IMR-90 (cell line): Measurements from ENCODE around the gene GNAO1. TPM values are rescaled to one million over a fixed set of nuclear protein-coding genes. Genes with fewer than 3 reads are reported as not detected.

ENCODE experiments used
- ATAC-seq: fragments of 200-7000 bp; cut with Tn5 transposase; 2 replicates; pipeline ENCODE4 v1.9.1; 2020; ENCODE audit warnings: low read depth, mild to moderate bottlenecking, moderate library complexity
- BruUV-seq: library from RNA; stranded (reverse); fragments of 400-500 nt; replicated peaks from 2 replicates; lab custom pipeline; 2021; lab: Mats Ljungman, UMichigan
- CTCF ChIA-PET: fragments of 300-600 bp; formaldehyde crosslinking; extraction: SDS; loops from one replicate; lab custom pipeline; 2021; ENCODE audit warnings: antibody characterized with exemption; lab: Yijun Ruan, JAX
- POLR2A ChIA-PET: fragments of 300-600 bp; sonication (Branson Sonifier 250); formaldehyde crosslinking; loops from one replicate; lab custom pipeline; 2022; ENCODE audit warnings: antibody characterized with exemption; ENCODE audit not compliant: unreplicated experiment; lab: Charles Lee
- DNase-seq: peaks from one replicate; pipeline ENCODE4 v3.0.0; 2013
- H2AFZ ChIP-seq: replicated peaks from 2 replicates; pipeline ENCODE3; 2013; ENCODE audit warnings: low read length, mild to moderate bottlenecking; ENCODE audit not compliant: poor library complexity
- H2AK5ac ChIP-seq: 2 replicates; pipeline ENCODE4 v1.6.1; 2013; ENCODE audit warnings: low read depth, low read length, inconsistent platforms
- H2AK9ac ChIP-seq: replicated peaks from 2 replicates; pipeline ENCODE3; 2013; ENCODE audit warnings: mild to moderate bottlenecking, low read depth, low read length, moderate library complexity; ENCODE audit not compliant: poor library complexity
- H2BK120ac ChIP-seq: 2 replicates; pipeline ENCODE4 v1.6.1; 2013; ENCODE audit warnings: low read depth, low read length, inconsistent platforms
- H2BK15ac ChIP-seq: 3 replicates; pipeline ENCODE4 v1.6.1; 2013; ENCODE audit warnings: low read depth, low read length, inconsistent platforms
- H2BK20ac ChIP-seq: 2 replicates; pipeline ENCODE4 v1.6.1; 2013; ENCODE audit warnings: low read depth, mild to moderate bottlenecking, inconsistent platforms, low read length, moderate library complexity
- H2BK5ac ChIP-seq: 2 replicates; pipeline ENCODE4 v1.6.1; 2013; ENCODE audit warnings: mild to moderate bottlenecking, low read depth, low read length, inconsistent platforms; ENCODE audit not compliant: poor library complexity, severe bottlenecking
- H3K14ac ChIP-seq: replicated peaks from 2 replicates; pipeline ENCODE4 v1.6.1; 2013; ENCODE audit warnings: low read depth, low read length, inconsistent platforms
- H3K18ac ChIP-seq: 2 replicates; pipeline ENCODE4 v1.6.1; 2013; ENCODE audit warnings: low read depth, low read length, control low read depth
- H3K23ac ChIP-seq: 2 replicates; pipeline ENCODE4 v1.6.1; 2013; ENCODE audit warnings: low read depth, low read length, inconsistent platforms
- H3K27ac ChIP-seq: 2 replicates; pipeline ENCODE4 v1.5.1; 2013; ENCODE audit warnings: mild to moderate bottlenecking, control low read depth, low read length; ENCODE audit not compliant: insufficient read depth
- H3K27me3 ChIP-seq: 2 replicates; pipeline ENCODE4 v1.6.1; 2013; ENCODE audit warnings: low read length; ENCODE audit not compliant: control insufficient read depth, insufficient read depth
- H3K36me3 ChIP-seq: 2 replicates; pipeline ENCODE4 v1.6.1; 2013; ENCODE audit warnings: low read length, mixed read lengths; ENCODE audit not compliant: control insufficient read depth, insufficient read depth
- H3K4ac ChIP-seq: 2 replicates; pipeline ENCODE4 v1.6.1; 2013; ENCODE audit warnings: low read depth, low read length, inconsistent platforms
- H3K4me1 ChIP-seq: 2 replicates; pipeline ENCODE4 v1.6.1; 2013; ENCODE audit warnings: low read length, mixed read lengths; ENCODE audit not compliant: control insufficient read depth, insufficient read depth
- H3K4me2 ChIP-seq: 2 replicates; pipeline ENCODE4 v1.6.1; 2013; ENCODE audit warnings: low read depth, mild to moderate bottlenecking, control low read depth, low read length, moderate library complexity
- H3K4me3 ChIP-seq: 2 replicates; pipeline ENCODE4 v1.5.1; 2013; ENCODE audit warnings: low read depth, mild to moderate bottlenecking, control low read depth, low read length, moderate library complexity; ENCODE audit not compliant: insufficient read depth
- H3K56ac ChIP-seq: 2 replicates; pipeline ENCODE4 v1.6.1; 2013; ENCODE audit warnings: low read length, inconsistent platforms; ENCODE audit not compliant: insufficient read depth; ENCODE audit errors: extremely low read depth
- H3K79me1 ChIP-seq, 2 experiments: 2 replicates each; pipeline ENCODE4 v1.6.1; 2013; ENCODE audit warnings: low read length in 2 of 2, inconsistent platforms in 1 of 2, low read depth in 1 of 2
- H3K9ac ChIP-seq: 2 replicates; pipeline ENCODE4 v1.6.1; 2013; ENCODE audit warnings: low read depth, low read length, control low read depth
- H3K9me1 ChIP-seq: 2 replicates; pipeline ENCODE4 v1.6.1; 2013; ENCODE audit warnings: low read length, inconsistent platforms; ENCODE audit not compliant: insufficient read depth
- H3K9me3 ChIP-seq: 2 replicates; pipeline ENCODE4 v1.6.1; 2013; ENCODE audit warnings: low read length; ENCODE audit not compliant: control insufficient read depth, insufficient read depth
- H4K20me1 ChIP-seq: 2 replicates; pipeline ENCODE4 v1.6.1; 2013; ENCODE audit warnings: low read length, inconsistent platforms; ENCODE audit not compliant: insufficient read depth
- H4K5ac ChIP-seq: 2 replicates; pipeline ENCODE4 v1.6.1; 2013; ENCODE audit warnings: mild to moderate bottlenecking, low read depth, low read length, control low read depth
- H4K8ac ChIP-seq, 2 experiments: 2 replicates each; pipeline ENCODE4 v1.6.1; 2013; ENCODE audit warnings: low read depth in 2 of 2, low read length in 2 of 2, control low read depth in 1 of 2, inconsistent platforms in 1 of 2
- H4K91ac ChIP-seq: 2 replicates; pipeline ENCODE4 v1.6.1; 2013; ENCODE audit warnings: low read depth, low read length, inconsistent platforms; ENCODE audit not compliant: insufficient read depth
- BHLHE40 ChIP-seq: fragments of 150-350 bp; IDR thresholded peaks from 2 replicates; pipeline ENCODE4 v1.6.1; 2016; ENCODE audit warnings: mild to moderate bottlenecking, low read depth, low read length
- CHD1 ChIP-seq: IDR thresholded peaks from 2 replicates; pipeline ENCODE4 v1.6.1; 2012; ENCODE audit warnings: low read depth, low read length, improper control_type of control experiment
- MAFK ChIP-seq: IDR thresholded peaks from 2 replicates; pipeline ENCODE4 v1.6.1; 2012; ENCODE audit warnings: low read depth, low read length, improper control_type of control experiment
- MAZ ChIP-seq: IDR thresholded peaks from 2 replicates; pipeline ENCODE4 v1.6.1; 2012; ENCODE audit warnings: low read depth, mild to moderate bottlenecking, low read length, improper control_type of control experiment, moderate library complexity, borderline replicate concordance
- MXI1 ChIP-seq: IDR thresholded peaks from 2 replicates; pipeline ENCODE4 v1.6.1; 2012; ENCODE audit warnings: low read depth, mild to moderate bottlenecking, low read length, moderate library complexity, borderline replicate concordance
- POLR2A ChIP-seq: IDR thresholded peaks from 2 replicates; pipeline ENCODE4 v1.6.1; 2012; ENCODE audit warnings: mild to moderate bottlenecking, low read depth, low read length
- RAD21 ChIP-seq: IDR thresholded peaks from 2 replicates; pipeline ENCODE4 v1.6.1; 2012; ENCODE audit warnings: low read length, improper control_type of control experiment
- RCOR1 ChIP-seq: IDR thresholded peaks from 2 replicates; pipeline ENCODE4 v1.6.1; 2012; ENCODE audit warnings: mild to moderate bottlenecking, low read length, improper control_type of control experiment; ENCODE audit not compliant: insufficient replicate concordance
- SMC3 ChIP-seq: fragments of 150-350 bp; IDR thresholded peaks from 2 replicates; pipeline ENCODE4 v1.6.1; 2016; ENCODE audit warnings: low read depth, mild to moderate bottlenecking, antibody characterized with exemption, low read length, moderate library complexity
- WGBS, 2 experiments: methylation state at CpG; one replicate each; pipeline versions ENCODE4 v1.1.5 to v1.1.7; 2013; ENCODE audit warnings: missing lambda C conversion rate in 2 of 2; ENCODE audit not compliant: insufficient read length in 1 of 2; ENCODE audit errors: extremely low coverage in 2 of 2; 5-methylcytosine and 5-hydroxymethylcytosine counted together
- dilution Hi-C: fragments of 300-500 bp; cut with HindIII; formaldehyde crosslinking; loops from one replicate; pipeline ENCODE4 v1.14.3; 2018; ENCODE audit warnings: low sequenced_read_pairs; ENCODE audit not compliant: unreplicated experiment
- in situ Hi-C: fragments of 300-500 bp; cut with MboI; formaldehyde crosslinking; loops from 3 replicates; pipeline ENCODE4 v1.14.3; 2019; ENCODE audit warnings: low sequenced_read_pairs, inconsistent platforms, mixed read lengths
- intact Hi-C: fragments of 100-400 bp; cut with micrococcal nuclease; formaldehyde crosslinking; loops from 2 replicates; pipeline ENCODE4 v1.10.0; 2022
- polyA plus RNA-seq, 3 experiments: library from polyadenylated mRNA; depleted of rRNA; stranded (reverse); fragments of >200 nt; gene quantifications; 2 replicates each; pipeline ENCODE4 v1.2.3, GENCODE V29; 2012; ENCODE audit warnings: low replicate concordance in 1 of 3
- total RNA-seq: library from RNA; depleted of rRNA; stranded (reverse); fragments of >200 nt; gene quantifications from 2 replicates; pipeline ENCODE4 v1.2.3, GENCODE V29; 2012
- TF ChIP-seq, protein P1 (sequence below): fragments of 150-350 bp; IDR thresholded peaks from 2 replicates; pipeline ENCODE4 v1.6.1; 2016; ENCODE audit warnings: low read depth, mild to moderate bottlenecking, low read length, moderate library complexity, borderline replicate concordance
- TF ChIP-seq, protein P2 (sequence below): fragments of 150-350 bp; IDR thresholded peaks from 2 replicates; pipeline ENCODE4 v1.6.1; 2017; ENCODE audit warnings: mild to moderate bottlenecking, antibody characterized with exemption, low read length, low read depth
- TF ChIP-seq, protein P3 (sequence below): conservative IDR thresholded peaks from 2 replicates; pipeline ENCODE4 v1.5.1; 2012; ENCODE audit warnings: mild to moderate bottlenecking, low read depth, low read length, improper control_type of control experiment

The GNAO1 gene
- total and polyA plus RNA-seq, 2 of the 4 experiments (the other 2 are of a cell fraction) = under 0.01 to 0.07 TPM

DNA sequence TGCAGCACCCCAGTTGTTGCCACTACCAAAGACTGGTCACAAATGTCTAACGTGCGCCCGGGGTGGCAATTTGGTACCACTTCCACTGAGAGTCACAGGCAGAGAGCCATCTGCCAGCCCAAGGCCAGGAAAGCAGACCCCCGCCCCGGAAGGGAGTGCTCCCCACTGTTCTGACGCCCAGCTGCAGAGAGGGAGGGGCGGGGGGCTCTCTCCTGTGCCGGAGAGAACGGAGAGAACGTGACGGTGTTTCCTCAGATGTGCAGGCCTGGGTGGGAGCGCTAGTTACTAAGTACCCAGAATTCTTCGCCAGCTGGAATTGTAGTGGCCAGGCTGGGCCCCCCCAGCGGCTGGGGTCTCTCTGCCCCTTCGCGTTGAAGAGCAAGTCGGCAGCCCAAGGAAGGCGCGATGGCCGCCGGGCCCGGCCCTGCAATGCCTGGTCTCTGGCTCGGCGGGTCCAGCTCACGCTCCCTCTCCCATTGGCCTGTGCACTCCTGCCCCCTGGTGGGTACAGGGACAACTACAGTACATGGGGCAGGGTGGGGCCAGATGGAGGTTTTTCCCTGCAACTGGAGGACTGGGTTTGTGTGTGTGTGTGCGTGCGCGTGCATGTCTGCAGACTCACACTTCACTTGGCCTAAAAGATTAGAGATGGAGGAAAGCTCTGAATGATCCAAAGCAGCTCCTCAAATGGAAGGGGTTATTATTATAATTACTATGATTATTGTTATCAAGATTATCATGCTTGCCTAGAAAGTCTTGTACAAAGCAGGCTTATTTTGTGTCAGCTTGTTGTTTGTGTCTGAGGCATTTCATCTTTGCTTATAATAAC is 126.9 kb downstream of the GNAO1 start:
- Histone ChIP-seq H3K23ac (no peak overlapping the region), H3K4me2 (peak overlapping the region; percentile 45; the same call in 1 of the 2 replicates), H3K27ac (no peak overlapping the region), H3K4me3 (no peak overlapping the region), H2BK20ac (no peak overlapping the region), H3K4me1 (no peaks in the 10 kb centered on the region), H3K27me3 (peaks cover 28% of the 10 kb centered on the region), H4K20me1 (no peaks in the 10 kb centered on the region), H2AK9ac (peak overlapping the region; percentile 38), H3K14ac (no peak overlapping the region), H3K56ac (no peak overlapping the region), H3K36me3 (no peaks in the 10 kb centered on the region), H3K9me1 (no peaks in the 10 kb centered on the region), H2AFZ (peak overlapping the region; percentile 68), H3K4ac (no peak overlapping the region), H2BK120ac (no peak overlapping the region), H4K5ac (no peak overlapping the region), H3K79me1 (no peaks in the 10 kb centered on the region), H2BK15ac (no peak overlapping the region), H3K9me3 (no peaks in the 10 kb centered on the region), H2AK5ac (no peak overlapping the region), H4K8ac (no peak overlapping the region), H3K18ac (no peak overlapping the region), H4K91ac (no peak overlapping the region), H3K9ac (peak overlapping the region; percentile 31; the same call in 1 of the 2 replicates), H2BK5ac (no peak overlapping the region)
- in situ Hi-C loops = loop anchor here (25.0 kb wide), 2 partner anchors 606 to 856 kb away; no protein-coding TSS in a partner anchor
- DNase-seq (peak; percentile 70), ATAC-seq (peak; percentile 100)
- 25% methylated on average over 7 of the region's 28 CpGs; no CpG with 5 or more reads in 1 of the 2 experiments for WGBS, 2 experiments
- ChIA-PET POLR2A (interaction anchor here (0.5 kb wide), 1 partner anchor 19 kb away, joined by 3 read pairs; no protein-coding TSS in a partner anchor), CTCF (interaction anchor here (0.7 to 1.9 kb wide), 10 partner anchors 8 to 376 kb away, joined by 3 to 19 read pairs (median 4); no protein-coding TSS in a partner anchor)
- dilution Hi-C loops = no loop called here
- intact Hi-C loops = loop anchor here (1.0 to 2.0 kb wide), 4 partner anchors 123 to 606 kb away; no protein-coding TSS in a partner anchor
- TF ChIP-seq, protein P1, sequence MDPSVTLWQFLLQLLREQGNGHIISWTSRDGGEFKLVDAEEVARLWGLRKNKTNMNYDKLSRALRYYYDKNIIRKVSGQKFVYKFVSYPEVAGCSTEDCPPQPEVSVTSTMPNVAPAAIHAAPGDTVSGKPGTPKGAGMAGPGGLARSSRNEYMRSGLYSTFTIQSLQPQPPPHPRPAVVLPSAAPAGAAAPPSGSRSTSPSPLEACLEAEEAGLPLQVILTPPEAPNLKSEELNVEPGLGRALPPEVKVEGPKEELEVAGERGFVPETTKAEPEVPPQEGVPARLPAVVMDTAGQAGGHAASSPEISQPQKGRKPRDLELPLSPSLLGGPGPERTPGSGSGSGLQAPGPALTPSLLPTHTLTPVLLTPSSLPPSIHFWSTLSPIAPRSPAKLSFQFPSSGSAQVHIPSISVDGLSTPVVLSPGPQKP = no peak
- TF ChIP-seq BHLHE40 (no peak; the same call in 1 of the 2 replicates), SMC3 (peak; percentile 94), MAFK (no peak), POLR2A (peak; percentile 55; the same call in 1 of the 2 replicates), RCOR1 (no peak), RAD21 (peak; percentile 100), MAZ (peak; percentile 85; the same call in 1 of the 2 replicates), MXI1 (0 out of 2 replicates have a peak, but pooled peaks have one; percentile 37), CHD1 (no peak)
- TF ChIP-seq, protein P2, sequence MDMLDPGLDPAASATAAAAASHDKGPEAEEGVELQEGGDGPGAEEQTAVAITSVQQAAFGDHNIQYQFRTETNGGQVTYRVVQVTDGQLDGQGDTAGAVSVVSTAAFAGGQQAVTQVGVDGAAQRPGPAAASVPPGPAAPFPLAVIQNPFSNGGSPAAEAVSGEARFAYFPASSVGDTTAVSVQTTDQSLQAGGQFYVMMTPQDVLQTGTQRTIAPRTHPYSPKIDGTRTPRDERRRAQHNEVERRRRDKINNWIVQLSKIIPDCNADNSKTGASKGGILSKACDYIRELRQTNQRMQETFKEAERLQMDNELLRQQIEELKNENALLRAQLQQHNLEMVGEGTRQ = no peak
- TF ChIP-seq, protein P3, sequence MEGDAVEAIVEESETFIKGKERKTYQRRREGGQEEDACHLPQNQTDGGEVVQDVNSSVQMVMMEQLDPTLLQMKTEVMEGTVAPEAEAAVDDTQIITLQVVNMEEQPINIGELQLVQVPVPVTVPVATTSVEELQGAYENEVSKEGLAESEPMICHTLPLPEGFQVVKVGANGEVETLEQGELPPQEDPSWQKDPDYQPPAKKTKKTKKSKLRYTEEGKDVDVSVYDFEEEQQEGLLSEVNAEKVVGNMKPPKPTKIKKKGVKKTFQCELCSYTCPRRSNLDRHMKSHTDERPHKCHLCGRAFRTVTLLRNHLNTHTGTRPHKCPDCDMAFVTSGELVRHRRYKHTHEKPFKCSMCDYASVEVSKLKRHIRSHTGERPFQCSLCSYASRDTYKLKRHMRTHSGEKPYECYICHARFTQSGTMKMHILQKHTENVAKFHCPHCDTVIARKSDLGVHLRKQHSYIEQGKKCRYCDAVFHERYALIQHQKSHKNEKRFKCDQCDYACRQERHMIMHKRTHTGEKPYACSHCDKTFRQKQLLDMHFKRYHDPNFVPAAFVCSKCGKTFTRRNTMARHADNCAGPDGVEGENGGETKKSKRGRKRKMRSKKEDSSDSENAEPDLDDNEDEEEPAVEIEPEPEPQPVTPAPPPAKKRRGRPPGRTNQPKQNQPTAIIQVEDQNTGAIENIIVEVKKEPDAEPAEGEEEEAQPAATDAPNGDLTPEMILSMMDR = peak; percentile 97
- BruUV-seq = no TSS peak
